HepG2 (cell line): ENCODE measurements around the gene EGFL8. TPM values are rescaled to one million over a fixed set of nuclear protein-coding genes. Genes with fewer than 3 reads are reported as not detected.

Experiments
- AFF4 ChIP-seq: sonication (generic); formaldehyde crosslinking; IDR thresholded peaks from 2 replicates; pipeline ENCODE4 v1.4.0; 2020; ENCODE audit warnings: missing genetic modification reagents
- ASH2L ChIP-seq: fragments of 300-600, 200-600 bp; sonication (generic); IDR thresholded peaks from 2 replicates; pipeline ENCODE4 v1.7.0; 2017; ENCODE audit warnings: low read depth, mild to moderate bottlenecking, moderate library complexity, mixed read lengths, low read length; ENCODE audit not compliant: insufficient read length
- FOXP1 ChIP-seq, 2 experiments: fragments of 450-650 bp in 1 of 2; IDR thresholded peaks; 2 replicates each; pipeline ENCODE4 v1.6.1; 2017 to 2018; ENCODE audit warnings: antibody characterized with exemption in 1 of 2
- FOXP4 ChIP-seq: sonication (generic); formaldehyde crosslinking; IDR thresholded peaks from 2 replicates; pipeline ENCODE4 v1.4.0; 2020; ENCODE audit warnings: missing genetic modification reagents
- HNF4A ChIP-seq: sonication (generic); formaldehyde crosslinking; IDR thresholded peaks from 2 replicates; pipeline ENCODE4 v1.4.0; 2020; ENCODE audit warnings: missing genetic modification reagents
- NR2F2 ChIP-seq: IDR thresholded peaks from 2 replicates; pipeline ENCODE4 v1.6.1; 2012; ENCODE audit warnings: low read depth, inconsistent platforms, borderline replicate concordance
- ZNF263 ChIP-seq: sonication (generic); formaldehyde crosslinking; IDR thresholded peaks from 2 replicates; pipeline ENCODE4 v1.4.0; 2020; ENCODE audit warnings: missing genetic modification reagents
- ZNF317 ChIP-seq: sonication (generic); formaldehyde crosslinking; IDR thresholded peaks from 2 replicates; pipeline ENCODE4 v1.5.0; 2020; ENCODE audit warnings: mild to moderate bottlenecking, missing genetic modification reagents
- polyA plus RNA-seq, 8 experiments: library from polyadenylated mRNA; depleted of rRNA in 3 of 8; stranded (reverse) in 7 of 8; unstranded in 1 of 8; fragments of >200 nt; fragmentation: Illumina TruSeq in 4 of 8; extraction: Trizol in 4 of 8; gene quantifications; 2 replicates each; pipeline versions ENCODE4 v1.2.1 to v1.2.3, GENCODE V29; 2011 to 2016; ENCODE audit warnings: low read depth in 4 of 8, missing spikeins in 1 of 8, mixed read lengths in 1 of 8; ENCODE audit not compliant: insufficient read depth in 1 of 8
- total RNA-seq, 5 experiments: library from RNA; depleted of rRNA; stranded (reverse); fragments of >200 nt; fragmentation: Illumina TruSeq; extraction: Trizol; gene quantifications; 2 replicates each; pipeline ENCODE4 v1.2.3, GENCODE V29; 2016; ENCODE audit warnings: low read depth in 1 of 5
- TF ChIP-seq, protein P1 (sequence below): sonication (generic); formaldehyde crosslinking; IDR thresholded peaks from 2 replicates; pipeline ENCODE4 v1.5.1; 2020; ENCODE audit warnings: mild to moderate bottlenecking, missing genetic modification reagents, moderate library complexity

Gene EGFL8
- total and polyA plus RNA-seq, 2 of the 13 experiments (the other 11 are each of a cell fraction or from before 2014, with no cell fraction given): 10.0 to 11.5 TPM

DNA sequence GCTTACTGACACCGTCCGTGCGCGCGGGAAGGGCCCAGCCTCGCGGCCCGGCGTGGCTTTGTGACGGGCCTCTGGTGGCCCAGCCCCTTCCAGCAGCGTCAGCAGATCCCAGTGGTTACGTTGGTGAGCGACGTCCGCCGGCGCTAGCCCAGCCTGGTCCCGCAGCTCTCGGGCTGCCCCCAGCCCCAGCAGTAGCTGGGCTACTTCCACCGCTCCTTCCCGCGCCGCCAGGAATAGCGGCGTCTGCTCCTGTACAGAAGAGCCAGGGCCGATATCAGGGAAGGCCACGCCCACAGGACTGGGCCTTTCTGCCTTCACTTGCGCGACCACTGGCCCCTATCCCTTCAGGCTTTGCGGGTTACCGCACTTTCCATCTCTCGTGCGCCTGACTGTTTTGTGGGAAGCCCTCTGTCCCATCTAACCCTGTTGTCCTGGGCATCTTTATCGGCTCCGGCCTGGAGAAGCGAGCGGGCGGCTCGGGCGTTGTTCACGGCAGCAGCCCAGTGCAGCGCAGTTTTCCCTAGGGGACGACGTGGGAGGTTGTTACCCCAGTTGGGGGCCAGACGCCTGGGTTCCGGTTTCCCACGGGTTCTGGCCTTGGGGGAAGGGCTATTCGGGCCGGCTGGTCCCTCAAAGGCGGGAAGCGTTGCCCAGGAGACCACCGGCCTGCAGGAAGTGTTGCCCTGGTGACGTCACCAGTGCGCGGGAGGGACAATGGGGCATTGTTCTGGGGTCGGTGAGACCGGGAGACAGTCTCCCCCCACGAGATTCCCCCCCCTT is 31.7 kb downstream of the EGFL8 start (continued):
- TF ChIP-seq AFF4 (CRISPR knock-in tag) (peak; percentile 70; the same call in 1 of the 2 replicates), FOXP1 (IDR thresholded peaks at IDR 0.05) (no peak), FOXP1 (CRISPR knock-in tag; IDR thresholded peaks at IDR 0.05) (no peak; the same call in none of the 2 replicates), ASH2L (peak; percentile 58), NR2F2 (peak; percentile 35; the same call in 1 of the 2 replicates), FOXP4 (CRISPR knock-in tag) (no peak; the same call in 1 of the 2 replicates), ZNF263 (CRISPR knock-in tag) (0 out of 2 replicates have a peak, but pooled peaks have one; percentile 7), ZNF317 (peak; percentile 55; the same call in 1 of the 2 replicates), HNF4A (no peak; the same call in 1 of the 2 replicates)
- TF ChIP-seq, protein P1, sequence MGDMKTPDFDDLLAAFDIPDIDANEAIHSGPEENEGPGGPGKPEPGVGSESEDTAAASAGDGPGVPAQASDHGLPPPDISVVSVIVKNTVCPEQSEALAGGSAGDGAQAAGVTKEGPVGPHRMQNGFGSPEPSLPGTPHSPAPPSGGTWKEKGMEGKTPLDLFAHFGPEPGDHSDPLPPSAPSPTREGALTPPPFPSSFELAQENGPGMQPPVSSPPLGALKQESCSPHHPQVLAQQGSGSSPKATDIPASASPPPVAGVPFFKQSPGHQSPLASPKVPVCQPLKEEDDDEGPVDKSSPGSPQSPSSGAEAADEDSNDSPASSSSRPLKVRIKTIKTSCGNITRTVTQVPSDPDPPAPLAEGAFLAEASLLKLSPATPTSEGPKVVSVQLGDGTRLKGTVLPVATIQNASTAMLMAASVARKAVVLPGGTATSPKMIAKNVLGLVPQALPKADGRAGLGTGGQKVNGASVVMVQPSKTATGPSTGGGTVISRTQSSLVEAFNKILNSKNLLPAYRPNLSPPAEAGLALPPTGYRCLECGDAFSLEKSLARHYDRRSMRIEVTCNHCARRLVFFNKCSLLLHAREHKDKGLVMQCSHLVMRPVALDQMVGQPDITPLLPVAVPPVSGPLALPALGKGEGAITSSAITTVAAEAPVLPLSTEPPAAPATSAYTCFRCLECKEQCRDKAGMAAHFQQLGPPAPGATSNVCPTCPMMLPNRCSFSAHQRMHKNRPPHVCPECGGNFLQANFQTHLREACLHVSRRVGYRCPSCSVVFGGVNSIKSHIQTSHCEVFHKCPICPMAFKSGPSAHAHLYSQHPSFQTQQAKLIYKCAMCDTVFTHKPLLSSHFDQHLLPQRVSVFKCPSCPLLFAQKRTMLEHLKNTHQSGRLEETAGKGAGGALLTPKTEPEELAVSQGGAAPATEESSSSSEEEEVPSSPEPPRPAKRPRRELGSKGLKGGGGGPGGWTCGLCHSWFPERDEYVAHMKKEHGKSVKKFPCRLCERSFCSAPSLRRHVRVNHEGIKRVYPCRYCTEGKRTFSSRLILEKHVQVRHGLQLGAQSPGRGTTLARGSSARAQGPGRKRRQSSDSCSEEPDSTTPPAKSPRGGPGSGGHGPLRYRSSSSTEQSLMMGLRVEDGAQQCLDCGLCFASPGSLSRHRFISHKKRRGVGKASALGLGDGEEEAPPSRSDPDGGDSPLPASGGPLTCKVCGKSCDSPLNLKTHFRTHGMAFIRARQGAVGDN: peak; percentile 96
